HepG2 (cell line): ENCODE measurements around the gene POLE4. TPM values are rescaled to one million over a fixed set of nuclear protein-coding genes. Genes with fewer than 3 reads are reported as not detected.

Source experiments
- BORCS8-MEF2B ChIP-seq: sonication (generic); formaldehyde crosslinking; IDR thresholded peaks from 2 replicates; pipeline ENCODE4 v1.8.0; 2022; ENCODE audit warnings: mild to moderate bottlenecking, missing genetic modification reagents
- CC2D1A ChIP-seq: sonication (generic); formaldehyde crosslinking; IDR thresholded peaks from 2 replicates; pipeline ENCODE4 v1.8.1; 2023; ENCODE audit warnings: mild to moderate bottlenecking, missing genetic modification reagents
- ETV5 ChIP-seq: IDR thresholded peaks from 2 replicates; pipeline ENCODE4 v1.6.1; 2018; ENCODE audit warnings: missing biosample characterization, missing genetic modification reagents, inconsistent platforms, borderline replicate concordance
- FIP1L1 ChIP-seq: fragments of 200-400 bp; formaldehyde crosslinking; IDR thresholded peaks from 2 replicates; pipeline ENCODE4 v1.6.1; 2018; ENCODE audit warnings: low read depth, mild to moderate bottlenecking, low read length, moderate library complexity, borderline replicate concordance; ENCODE audit not compliant: insufficient read depth
- FOSL2 ChIP-seq: sonication (generic); formaldehyde crosslinking; IDR thresholded peaks from 2 replicates; pipeline ENCODE4 v1.4.0; 2020; ENCODE audit warnings: missing genetic modification reagents
- FOXP4 ChIP-seq: sonication (generic); formaldehyde crosslinking; IDR thresholded peaks from 2 replicates; pipeline ENCODE4 v1.4.0; 2020; ENCODE audit warnings: missing genetic modification reagents
- HNRNPL ChIP-seq: fragments of 200-400 bp; formaldehyde crosslinking; IDR thresholded peaks from 2 replicates; pipeline ENCODE4 v1.6.1; 2017; ENCODE audit warnings: mild to moderate bottlenecking, low read depth, low read length
- KDM6A ChIP-seq: IDR thresholded peaks from 2 replicates; pipeline ENCODE4 v1.6.1; 2016; ENCODE audit warnings: low read depth
- MAFK ChIP-seq, 2 experiments: IDR thresholded peaks in 1 of 2; conservative IDR thresholded peaks in 1 of 2; 2 replicates each; pipeline ENCODE4 v1.6.1; 2011; ENCODE audit warnings: improper control_type of control experiment in 2 of 2, low read length in 2 of 2
- NCOA2 ChIP-seq: sonication (generic); formaldehyde crosslinking; IDR thresholded peaks from 2 replicates; pipeline ENCODE4 v1.8.0; 2022; ENCODE audit warnings: inconsistent platforms
- NR2C2 ChIP-seq: sonication (generic); formaldehyde crosslinking; IDR thresholded peaks from 2 replicates; pipeline ENCODE4 v1.4.0; 2020; ENCODE audit warnings: missing genetic modification reagents, mild to moderate bottlenecking, moderate library complexity, borderline replicate concordance
- POLR2AphosphoS2 ChIP-seq: IDR thresholded peaks from 2 replicates; pipeline ENCODE4 v1.6.1; 2011; ENCODE audit warnings: low read depth, low read length, improper control_type of control experiment
- RXRA ChIP-seq: sonication (generic); formaldehyde crosslinking; IDR thresholded peaks from 2 replicates; pipeline ENCODE4 v1.5.1; 2020; ENCODE audit warnings: missing genetic modification reagents
- SALL2 ChIP-seq: sonication (generic); formaldehyde crosslinking; IDR thresholded peaks from 2 replicates; pipeline ENCODE4 v1.8.1; 2023; ENCODE audit warnings: mild to moderate bottlenecking, missing genetic modification reagents, inconsistent platforms
- SIN3A ChIP-seq: IDR thresholded peaks from 2 replicates; pipeline ENCODE4 v1.6.1; 2011; ENCODE audit warnings: low read depth, mild to moderate bottlenecking, control low read depth, low read length, borderline replicate concordance
- SP1 ChIP-seq, 2 experiments: fragments of 450-650 bp in 1 of 2; sonication (generic) in 1 of 2; formaldehyde crosslinking in 1 of 2; IDR thresholded peaks; 2 replicates each; pipeline versions ENCODE4 v1.4.0 to v1.6.1; 2016 to 2020; ENCODE audit warnings: missing genetic modification reagents in 1 of 2
- TARDBP ChIP-seq: sonication (generic); formaldehyde crosslinking; IDR thresholded peaks from 2 replicates; pipeline ENCODE4 v1.8.0; 2022; ENCODE audit warnings: mild to moderate bottlenecking, missing genetic modification reagents
- TFDP1 ChIP-seq: IDR thresholded peaks from 2 replicates; pipeline ENCODE4 v1.6.1; 2016; ENCODE audit warnings: missing compliant biosample characterization, missing genetic modification reagents, borderline replicate concordance
- ZBTB1 ChIP-seq: sonication (generic); formaldehyde crosslinking; IDR thresholded peaks from 2 replicates; pipeline ENCODE4 v1.4.0; 2020; ENCODE audit warnings: missing genetic modification reagents, borderline replicate concordance
- ZNF264 ChIP-seq: sonication (generic); formaldehyde crosslinking; IDR thresholded peaks from 2 replicates; pipeline ENCODE4 v1.4.0; 2020; ENCODE audit warnings: missing genetic modification reagents
- ZNF326 ChIP-seq: sonication (generic); formaldehyde crosslinking; IDR thresholded peaks from 2 replicates; pipeline ENCODE4 v1.4.0; 2020; ENCODE audit warnings: missing genetic modification reagents, borderline replicate concordance
- ZNF557 ChIP-seq: sonication (generic); formaldehyde crosslinking; IDR thresholded peaks from 2 replicates; pipeline ENCODE4 v1.4.0; 2020; ENCODE audit warnings: missing genetic modification reagents
- ZNF761 ChIP-seq: sonication (generic); formaldehyde crosslinking; conservative IDR thresholded peaks from 2 replicates; pipeline ENCODE4 v1.4.0; 2020; ENCODE audit warnings: mild to moderate bottlenecking, missing genetic modification reagents
- ZNF878 ChIP-seq: sonication (generic); formaldehyde crosslinking; IDR thresholded peaks from 2 replicates; pipeline ENCODE4 v1.8.1; 2023; ENCODE audit warnings: mild to moderate bottlenecking, missing genetic modification reagents, moderate library complexity
- polyA plus RNA-seq, 8 experiments: library from polyadenylated mRNA; depleted of rRNA in 3 of 8; stranded (reverse) in 7 of 8; unstranded in 1 of 8; fragments of >200 nt; fragmentation: Illumina TruSeq in 4 of 8; extraction: Trizol in 4 of 8; gene quantifications; 2 replicates each; pipeline versions ENCODE4 v1.2.1 to v1.2.3, GENCODE V29; 2011 to 2016; ENCODE audit warnings: low read depth in 4 of 8, missing spikeins in 1 of 8, mixed read lengths in 1 of 8; ENCODE audit not compliant: insufficient read depth in 1 of 8
- total RNA-seq, 5 experiments: library from RNA; depleted of rRNA; stranded (reverse); fragments of >200 nt; fragmentation: Illumina TruSeq; extraction: Trizol; gene quantifications; 2 replicates each; pipeline ENCODE4 v1.2.3, GENCODE V29; 2016; ENCODE audit warnings: low read depth in 1 of 5
- TF ChIP-seq, protein P1 (sequence below): sonication (generic); formaldehyde crosslinking; IDR thresholded peaks from 2 replicates; pipeline ENCODE4 v1.5.0; 2020; ENCODE audit warnings: missing genetic modification reagents

The POLE4 gene
- total and polyA plus RNA-seq, 2 of the 13 experiments (the other 11 are each of a cell fraction or from before 2014, with no cell fraction given) = 106 to 116 TPM

DNA sequence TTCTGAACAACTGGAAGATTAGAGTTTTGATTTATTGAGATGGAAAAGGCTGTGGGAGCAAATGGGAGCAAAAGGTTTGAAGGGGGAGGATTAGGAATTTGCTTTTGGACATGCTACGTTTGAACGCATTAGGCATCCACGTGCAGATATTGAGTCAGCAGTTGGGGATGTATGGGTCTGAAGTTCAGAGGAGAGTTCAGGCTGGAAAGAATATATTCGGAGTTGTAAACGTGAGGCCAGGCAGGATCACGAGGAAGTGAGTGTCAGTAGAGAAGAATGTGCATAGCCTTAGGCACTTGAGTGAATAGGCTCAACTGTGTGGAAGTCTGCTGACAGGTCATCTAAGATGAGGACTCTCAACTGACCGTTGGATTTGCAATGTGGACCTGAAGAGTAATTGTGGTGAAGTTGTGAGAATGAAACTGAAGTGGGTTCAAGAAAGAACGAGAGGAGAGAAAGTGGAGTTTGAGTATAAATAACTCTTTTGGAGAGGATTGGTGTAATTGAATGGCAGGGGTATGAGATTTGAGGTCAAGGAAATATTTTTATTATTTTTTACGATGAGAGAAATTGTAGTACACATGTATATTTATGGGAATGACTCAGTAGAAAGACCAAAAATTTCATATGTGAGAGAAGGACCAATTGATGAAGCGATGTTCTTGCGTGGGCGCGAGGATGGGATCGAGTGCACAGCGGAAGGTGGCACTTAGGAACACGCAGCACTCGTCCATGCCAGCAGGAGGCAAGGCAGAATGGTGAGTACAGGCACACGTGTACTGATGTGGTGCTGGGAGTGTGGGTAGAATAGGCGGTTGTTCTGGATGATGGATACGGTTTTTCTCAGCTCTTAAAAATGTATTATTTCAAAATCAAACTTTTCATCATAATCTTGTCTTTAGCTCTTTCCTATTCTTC, 40.5 kb upstream of the POLE4 start (continued):
- TF ChIP-seq POLR2AphosphoS2 (no peak), RXRA (CRISPR knock-in tag) (no peak; the same call in 1 of the 2 replicates), NR2C2 (CRISPR knock-in tag) (no peak), NCOA2 (CRISPR knock-in tag) (0 out of 2 replicates have a peak, but pooled peaks have one; percentile 25), CC2D1A (CRISPR knock-in tag) (no peak), ZNF557 (no peak), TARDBP (CRISPR knock-in tag) (no peak), ZBTB1 (no peak), ZNF878 (CRISPR knock-in tag) (peak; percentile 50; the same call in 1 of the 2 replicates), ZNF761 (CRISPR knock-in tag) (no peak), ZNF264 (CRISPR knock-in tag) (0 out of 2 replicates have a peak, but pooled peaks have one; percentile 37), ZNF326 (CRISPR knock-in tag) (no peak), TFDP1 (CRISPR knock-in tag) (peak; percentile 72; the same call in 1 of the 2 replicates), ETV5 (CRISPR knock-in tag) (peak; percentile 72; the same call in 1 of the 2 replicates), FOSL2 (CRISPR knock-in tag) (peak; percentile 90), BORCS8-MEF2B (CRISPR knock-in tag) (no peak), FIP1L1 (no peak), SALL2 (CRISPR knock-in tag) (no peak), SIN3A (no peak), FOXP4 (CRISPR knock-in tag) (peak; percentile 30; the same call in 1 of the 2 replicates), KDM6A (CRISPR knock-in tag) (peak; percentile 45), SP1 (IDR thresholded peaks at IDR 0.05) (no peak), SP1 (CRISPR knock-in tag; IDR thresholded peaks at IDR 0.05) (no peak), HNRNPL (no peak), MAFK (conservative IDR thresholded peaks at IDR 0.05 in 1 of 2, IDR thresholded peaks at IDR 0.05 in 1 of 2; ENCODE audit: low read length in 2 of 2) (peak; percentile 54 to 67; a peak in 2 of 4 replicates)
- TF ChIP-seq, protein P1, sequence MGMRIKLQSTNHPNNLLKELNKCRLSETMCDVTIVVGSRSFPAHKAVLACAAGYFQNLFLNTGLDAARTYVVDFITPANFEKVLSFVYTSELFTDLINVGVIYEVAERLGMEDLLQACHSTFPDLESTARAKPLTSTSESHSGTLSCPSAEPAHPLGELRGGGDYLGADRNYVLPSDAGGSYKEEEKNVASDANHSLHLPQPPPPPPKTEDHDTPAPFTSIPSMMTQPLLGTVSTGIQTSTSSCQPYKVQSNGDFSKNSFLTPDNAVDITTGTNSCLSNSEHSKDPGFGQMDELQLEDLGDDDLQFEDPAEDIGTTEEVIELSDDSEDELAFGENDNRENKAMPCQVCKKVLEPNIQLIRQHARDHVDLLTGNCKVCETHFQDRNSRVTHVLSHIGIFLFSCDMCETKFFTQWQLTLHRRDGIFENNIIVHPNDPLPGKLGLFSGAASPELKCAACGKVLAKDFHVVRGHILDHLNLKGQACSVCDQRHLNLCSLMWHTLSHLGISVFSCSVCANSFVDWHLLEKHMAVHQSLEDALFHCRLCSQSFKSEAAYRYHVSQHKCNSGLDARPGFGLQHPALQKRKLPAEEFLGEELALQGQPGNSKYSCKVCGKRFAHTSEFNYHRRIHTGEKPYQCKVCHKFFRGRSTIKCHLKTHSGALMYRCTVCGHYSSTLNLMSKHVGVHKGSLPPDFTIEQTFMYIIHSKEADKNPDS (CRISPR knock-in tag) = no peak
